Activated CD8-positive, alpha-beta memory T cell treated with anti-CD3 and anti-CD28 coated beads for 24 hours (primary cell): ENCODE data around the gene CEP192.
"Not testable (repeated sequence)": the region's sequence is repeated elsewhere in the genome, so short reads cannot be mapped to it uniquely, and the experiment has no call there.

Source experiments
- DNase-seq: peaks from one replicate; pipeline ENCODE4 v3.0.0-alpha.2; 2020

The CEP192 gene

GRCh38 chr18:13032173-13032572 is 41.0 kb downstream of the CEP192 start:
- no peak for DNase-seq

GRCh38 chr18:13035249-13035914 is 44.2 kb downstream of the CEP192 start:
- no peak for DNase-seq

- DNase-seq, result no peak
These were observed 45.6 kb downstream of the CEP192 start for GRCh38 chr18:13036622-13037320.

- no peak for DNase-seq
These were observed 48.6 kb downstream of the CEP192 start for GRCh38 chr18:13039806-13040205.

- no peak for DNase-seq
These were observed 51.9 kb downstream of the CEP192 start for GRCh38 chr18:13043066-13043465.

GRCh38 chr18:13048061-13048595 is 57.0 kb downstream of the CEP192 start:
- no peak for DNase-seq

GRCh38 chr18:13051159-13051558 is 60.0 kb downstream of the CEP192 start:
- DNase-seq, result no peak

GRCh38 chr18:13051950-13052349 is 60.8 kb downstream of the CEP192 start:
- DNase-seq, result no peak

GRCh38 chr18:13054336-13054735 is 63.2 kb downstream of the CEP192 start:
- DNase-seq, result no peak

- no peak for DNase-seq
These were observed 70.5 kb downstream of the CEP192 start for GRCh38 chr18:13061630-13062189.

GRCh38 chr18:13067124-13067523 is 76.0 kb downstream of the CEP192 start:
- no peak for DNase-seq

- no peak for DNase-seq
These were observed 76.8 kb downstream of the CEP192 start for GRCh38 chr18:13067966-13068365.

- no peak for DNase-seq
These were observed 79.3 kb downstream of the CEP192 start for GRCh38 chr18:13070460-13070859.

GRCh38 chr18:13076886-13077285 is 85.7 kb downstream of the CEP192 start:
- DNase-seq, result no peak

- DNase-seq, result no peak
These were observed 86.3 kb downstream of the CEP192 start for GRCh38 chr18:13077473-13077872.

GRCh38 chr18:13078065-13078464 is 86.9 kb downstream of the CEP192 start:
- not testable (repeated sequence) for DNase-seq

- no peak for DNase-seq
These were observed 95.7 kb downstream of the CEP192 start for GRCh38 chr18:13086906-13087305.

- DNase-seq, result no peak
These were observed 104.3 kb downstream of the CEP192 start for GRCh38 chr18:13095466-13095865.

GRCh38 chr18:13096232-13096631 is 105.1 kb downstream of the CEP192 start:
- no peak for DNase-seq

- no peak for DNase-seq
These were observed 105.6 kb downstream of the CEP192 start for GRCh38 chr18:13096719-13097118.

- not testable (repeated sequence) for DNase-seq
These were observed 106.9 kb downstream of the CEP192 start for GRCh38 chr18:13098104-13098503.

- DNase-seq, result no peak
These were observed 108.0 kb downstream of the CEP192 start for GRCh38 chr18:13099113-13099512.

GRCh38 chr18:13100942-13101658 is 109.9 kb downstream of the CEP192 start:
- DNase-seq, result no peak
